Choroid plexus epithelial cell (primary cell): ENCODE results near the gene TMA7.
"Not testable (repeated sequence)": the region's sequence is repeated elsewhere in the genome, so short reads cannot be mapped to it uniquely, and the experiment has no call there.

Experiments used
- DNase-seq: peaks from one replicate; pipeline ENCODE4 v3.0.0-alpha.2; 2010; ENCODE audit warnings: low read depth
- H3K4me3 ChIP-seq: 2 replicates; pipeline ENCODE4 v1.5.1; 2011; ENCODE audit warnings: low read depth, mild to moderate bottlenecking, control low read depth, low read length, moderate library complexity
- CTCF ChIP-seq: conservative IDR thresholded peaks from 2 replicates; pipeline ENCODE4 v1.5.1; 2011; ENCODE audit warnings: low read depth, mild to moderate bottlenecking, control low read depth, inconsistent platforms, low read length, moderate library complexity

TMA7 gene

GRCh38 chr3:48400824-48401433 is 39.1 kb upstream of the TMA7 start:
- peak; percentile 88 for TF ChIP-seq CTCF
- H3K4me3 ChIP-seq: no peak overlapping the region
- peak; percentile 74 for DNase-seq

GRCh38 chr3:48401434-48401901 is 38.6 kb upstream of the TMA7 start:
- not testable (repeated sequence) for H3K4me3 ChIP-seq, DNase-seq

- TF ChIP-seq CTCF: no peak
- H3K4me3 ChIP-seq: no peak overlapping the region
- peak; percentile 89 for DNase-seq
These were observed 37.8 kb upstream of the TMA7 start for GRCh38 chr3:48402281-48402732.

GRCh38 chr3:48402907-48403306 is 37.1 kb upstream of the TMA7 start:
- TF ChIP-seq CTCF: no peak
- DNase-seq: no peak
- H3K4me3 ChIP-seq: no peak overlapping the region

- TF ChIP-seq CTCF: no peak
- DNase-seq: no peak
- no peak overlapping the region for H3K4me3 ChIP-seq
These were observed 36.3 kb upstream of the TMA7 start for GRCh38 chr3:48403533-48404439.

- H3K4me3 ChIP-seq: no peak overlapping the region
- DNase-seq: no peak
- no peak for TF ChIP-seq CTCF
These were observed 35.4 kb upstream of the TMA7 start for GRCh38 chr3:48404440-48405342.
